Measurements from ENCODE around the gene ROBO4.

The ROBO4 gene

GRCh38 chr11:124918950-124919349 lies 21.3 kb upstream of the ROBO4 start, which contains the start of gene HEPN1:
Gene HEPN1 (plus strand): TSS chr11:124919250.
- no peak for DNase-seq

DNA sequence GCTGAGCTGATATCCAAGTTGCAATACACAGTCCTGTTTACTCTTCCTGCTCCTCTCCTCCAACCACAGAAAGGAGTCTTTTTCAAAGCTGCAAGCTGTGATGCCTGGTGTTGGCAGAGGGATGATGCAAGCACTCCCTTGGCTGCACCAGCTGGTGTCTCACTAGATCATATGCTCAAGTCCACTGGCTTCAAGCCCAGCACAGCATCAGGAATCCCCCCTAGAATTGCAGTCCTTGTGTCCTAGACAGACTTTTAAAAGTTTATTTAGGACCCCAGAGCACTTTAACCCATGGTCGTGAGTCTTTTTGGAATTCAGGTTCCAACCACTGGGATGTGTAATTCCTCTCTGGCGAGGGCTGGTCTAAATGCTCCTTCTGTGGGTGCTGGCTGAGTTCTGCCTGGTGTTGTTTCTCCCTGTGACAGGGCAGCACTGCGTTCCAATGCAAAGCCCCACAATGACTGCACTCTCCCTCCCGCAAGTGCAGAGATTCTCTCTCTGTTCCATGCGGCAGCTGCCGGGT lies 19.5 kb upstream of the ROBO4 start:
- DNase-seq = no peak

- DNase-seq = no peak
Observed at GRCh38 chr11:124916370-124916710, 18.7 kb upstream of the ROBO4 start.

- DNase-seq = no peak
Observed at GRCh38 chr11:124915541-124916369, 18.1 kb upstream of the ROBO4 start.

DNA sequence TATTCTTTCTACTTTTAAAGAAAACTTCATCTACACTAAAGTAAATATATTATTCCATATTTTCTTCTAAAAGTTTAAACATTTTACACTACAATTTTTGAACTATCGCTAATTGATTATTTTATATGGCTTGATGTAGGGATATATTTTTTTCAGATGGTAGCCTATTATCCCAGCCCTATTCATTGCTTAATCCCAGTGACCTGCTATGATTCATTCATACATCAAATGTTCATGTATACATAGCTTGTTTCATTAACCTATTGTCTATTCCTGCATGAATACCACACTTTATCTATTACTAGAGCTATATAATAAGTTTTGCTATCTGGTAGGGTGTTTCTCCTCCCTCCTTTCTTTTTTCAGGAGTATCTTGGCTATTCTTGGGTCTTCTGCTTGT lies 5.0 kb upstream of the ROBO4 start:
- DNase-seq = no peak

DNA sequence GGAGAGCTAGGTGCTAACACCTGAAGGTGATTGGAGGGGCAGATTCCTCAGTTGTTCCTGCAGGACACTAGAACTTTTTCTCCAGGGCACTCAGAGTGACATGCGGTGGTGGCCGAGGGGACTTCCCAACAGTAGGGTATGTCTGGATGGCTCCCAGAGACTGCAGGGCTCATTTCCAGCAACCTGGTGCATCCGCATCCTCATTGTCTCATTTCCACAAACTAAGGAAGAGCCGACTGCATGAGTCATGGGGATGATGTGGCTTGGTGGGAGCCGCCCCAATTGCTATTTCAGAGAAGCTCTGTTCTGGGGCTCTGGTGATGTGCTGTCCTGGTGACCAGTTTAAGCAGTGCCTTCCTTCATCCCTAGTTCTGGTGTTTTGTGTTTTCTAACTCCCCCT lies 2.8 kb upstream of the ROBO4 start:
- no peak for DNase-seq

DNA sequence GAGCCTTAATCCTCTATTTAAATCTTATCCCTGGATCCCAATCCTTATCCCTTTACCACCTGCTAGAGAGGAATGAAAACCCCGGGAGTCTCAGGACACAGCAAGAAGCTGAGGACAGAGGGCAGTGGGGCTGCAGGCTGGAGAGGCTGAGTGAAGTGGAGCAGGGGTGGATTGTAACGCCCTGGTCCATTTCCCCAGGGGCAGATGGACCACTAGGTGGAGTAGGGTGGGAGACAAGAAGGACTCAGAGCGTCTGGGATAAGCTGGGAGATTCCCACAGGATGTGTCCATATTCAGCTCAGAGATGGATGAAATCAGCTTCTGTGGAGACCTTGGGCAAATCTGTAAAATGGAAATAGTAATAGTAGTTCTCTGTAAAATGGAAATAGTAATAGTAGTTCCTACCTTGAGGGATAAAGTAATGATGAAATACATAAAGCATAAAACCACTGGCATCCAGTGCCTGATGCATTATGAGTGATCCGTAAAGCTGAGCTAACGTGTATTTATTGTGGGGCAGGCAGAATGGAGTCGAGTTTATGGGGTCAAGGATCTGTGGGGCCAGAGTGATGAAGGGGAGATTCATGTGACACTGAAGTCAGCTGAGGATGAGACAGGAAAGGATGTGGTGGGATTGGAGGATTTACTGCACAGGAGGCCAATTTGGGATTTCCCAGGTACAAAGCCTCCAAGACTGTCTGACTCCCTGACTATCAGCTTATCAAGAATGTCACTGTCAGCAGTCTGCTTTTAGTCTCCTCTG lies 1.9 kb upstream of the ROBO4 start:
- DNase-seq = no peak

DNA sequence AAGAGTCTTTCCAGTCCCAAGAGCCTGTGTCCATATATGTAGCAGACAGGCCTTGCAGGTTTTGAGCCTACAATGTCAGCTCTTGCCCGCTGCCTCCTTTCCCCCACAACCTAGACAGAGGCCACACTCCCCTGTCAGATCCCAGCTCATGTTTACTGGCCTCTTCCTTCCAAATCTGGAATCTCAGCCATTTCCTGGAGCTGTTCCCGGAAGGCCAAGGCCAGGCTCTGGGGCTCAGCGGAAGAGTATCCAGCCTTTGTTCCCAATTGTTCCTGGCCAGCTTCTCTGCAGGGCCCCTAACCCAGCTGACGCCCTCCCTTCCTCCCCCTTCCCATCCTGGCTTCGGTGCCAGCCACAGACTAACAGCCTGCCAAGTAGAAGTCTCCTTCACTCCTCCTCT lies 1.0 kb upstream of the ROBO4 start:
- DNase-seq = no peak

GRCh38 chr11:124898263-124898680 lies 607 bp upstream of the ROBO4 start:
- DNase-seq = no peak

- DNase-seq = no peak
Observed at GRCh38 chr11:124896821-124897391, 759 bp downstream of the ROBO4 start.

GRCh38 chr11:124896071-124896750 lies 1.5 kb downstream of the ROBO4 start:
- no peak for DNase-seq

DNA sequence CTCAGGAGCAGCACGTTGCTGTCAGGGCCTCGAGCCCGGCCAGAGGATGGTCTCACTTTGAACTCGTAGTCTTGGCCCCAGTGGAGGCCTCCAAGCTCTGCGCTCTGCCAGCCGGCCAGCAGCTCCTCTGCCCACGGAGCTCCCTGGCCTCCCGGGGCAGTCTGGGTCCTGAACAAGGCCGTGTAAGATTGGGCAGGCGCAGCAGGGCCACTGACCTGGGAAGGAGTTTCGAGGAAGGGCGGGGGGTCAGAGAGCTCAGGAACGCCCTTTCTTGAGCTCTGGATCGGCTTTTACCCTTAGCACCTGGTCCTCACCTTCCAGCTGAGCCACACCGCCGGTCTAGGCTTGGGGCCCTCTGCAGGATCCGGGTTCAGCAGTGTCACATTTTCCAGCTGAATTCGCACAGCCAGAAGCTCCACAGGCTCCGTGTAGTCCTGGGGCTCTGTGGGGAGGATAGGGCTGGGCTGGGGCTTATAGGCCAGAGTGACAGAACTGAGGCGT lies 2.1 kb downstream of the ROBO4 start:
- DNase-seq = no peak

GRCh38 chr11:124894606-124895430 lies 2.8 kb downstream of the ROBO4 start:
- DNase-seq = no peak

DNA sequence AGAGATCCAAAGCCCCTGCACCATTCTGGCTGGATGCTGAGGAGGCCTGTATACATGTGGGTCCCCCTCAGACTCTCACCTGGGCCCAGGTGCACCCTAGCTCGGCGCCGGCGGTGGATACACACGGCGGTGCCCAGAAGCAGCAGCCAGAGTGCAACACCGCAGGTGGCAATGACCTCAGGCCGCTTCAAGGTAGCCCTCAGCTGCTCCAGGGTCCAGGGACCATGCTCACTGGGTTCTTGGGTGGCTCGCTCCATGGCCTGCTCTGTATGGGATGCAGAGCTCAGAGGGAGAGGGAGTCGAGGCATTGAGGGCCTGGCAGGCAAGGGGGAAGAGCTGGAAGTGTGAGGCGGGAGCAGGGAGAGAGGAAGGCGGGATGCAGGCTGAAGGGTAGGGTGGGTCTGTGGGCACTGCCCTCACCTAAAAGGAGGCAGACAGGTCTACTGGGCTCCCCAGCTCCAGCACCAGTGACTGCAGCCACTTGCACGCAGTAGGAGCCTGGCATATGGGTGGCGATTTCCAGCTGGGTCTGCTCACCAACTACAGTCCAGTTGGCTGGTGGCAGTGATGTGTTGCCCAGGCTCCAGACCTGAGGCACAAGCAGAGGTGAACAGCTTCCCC lies 3.8 kb downstream of the ROBO4 start:
- DNase-seq = no peak

DNA sequence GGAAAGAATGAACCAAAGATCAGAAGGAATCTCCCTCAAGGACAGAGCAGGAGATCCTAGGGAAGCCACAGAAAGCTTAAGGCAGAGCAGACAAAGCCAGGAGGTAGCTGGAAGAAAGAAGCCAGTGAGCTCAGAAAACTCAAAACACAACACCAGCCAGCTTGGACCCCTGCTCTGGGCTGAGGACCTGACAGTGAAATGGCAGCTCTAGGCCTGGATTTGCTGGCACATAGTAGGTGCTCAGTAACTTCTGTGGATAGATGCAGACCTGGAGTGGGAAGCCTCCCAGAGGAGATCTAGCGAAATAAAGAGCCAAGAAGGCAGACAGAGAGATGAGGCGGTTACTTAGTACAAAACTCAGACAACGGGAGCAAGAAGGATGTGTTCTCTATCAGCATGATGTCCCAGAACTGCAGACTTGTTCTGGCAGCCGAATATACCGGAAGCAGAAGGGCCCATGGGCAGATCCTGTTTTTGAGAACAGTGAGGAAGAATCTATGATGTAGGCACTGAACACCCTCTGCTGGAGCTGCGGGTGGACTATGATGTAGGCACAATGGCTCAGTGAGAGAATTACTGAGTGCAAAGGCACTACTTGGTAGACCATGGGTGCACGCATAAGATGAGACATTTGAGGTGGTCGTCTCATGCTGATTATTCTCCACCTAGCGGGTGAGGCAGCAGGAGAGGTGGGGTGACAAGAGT lies 4.8 kb downstream of the ROBO4 start:
- no peak for DNase-seq

DNA sequence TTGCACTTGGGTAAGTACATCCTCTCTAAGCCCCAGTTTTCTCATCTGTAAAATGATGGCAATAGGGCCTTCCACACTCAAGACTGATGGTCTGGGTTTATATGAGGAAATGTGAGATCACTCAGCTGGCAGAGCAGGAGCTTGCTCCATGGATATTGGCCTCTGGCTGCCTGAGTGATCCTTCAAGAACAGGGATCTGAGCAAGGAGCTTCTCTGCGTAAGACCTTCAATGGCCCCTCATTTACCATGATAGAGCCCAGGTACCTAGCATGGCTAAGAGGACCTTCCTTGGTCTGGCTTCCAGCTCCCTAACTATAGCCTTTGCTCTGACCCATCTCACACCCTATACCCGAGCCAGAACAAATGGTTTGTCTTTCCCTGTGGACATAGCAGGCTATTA lies 5.5 kb downstream of the ROBO4 start:
- DNase-seq = no peak

GRCh38 chr11:124891373-124891861 lies 6.2 kb downstream of the ROBO4 start:
- no peak for DNase-seq

GRCh38 chr11:124890683-124891372 lies 6.8 kb downstream of the ROBO4 start:
- no peak for DNase-seq

- no peak for DNase-seq
Observed at GRCh38 chr11:124890151-124890550, 7.5 kb downstream of the ROBO4 start.
